GM21717 (cell line): ENCODE data around the gene KIAA0232.
"Not testable (repeated sequence)": the region's sequence is repeated elsewhere in the genome, so short reads cannot be mapped to it uniquely, and the experiment has no call there.

Experiments
- ATAC-seq: cut with Tn5 transposase; IDR thresholded peaks from one replicate; pipeline ENCODE4 v1.9.1; 2021; ENCODE audit warnings: mild to moderate bottlenecking, moderate library complexity; ENCODE audit not compliant: unreplicated experiment

The KIAA0232 gene

DNA sequence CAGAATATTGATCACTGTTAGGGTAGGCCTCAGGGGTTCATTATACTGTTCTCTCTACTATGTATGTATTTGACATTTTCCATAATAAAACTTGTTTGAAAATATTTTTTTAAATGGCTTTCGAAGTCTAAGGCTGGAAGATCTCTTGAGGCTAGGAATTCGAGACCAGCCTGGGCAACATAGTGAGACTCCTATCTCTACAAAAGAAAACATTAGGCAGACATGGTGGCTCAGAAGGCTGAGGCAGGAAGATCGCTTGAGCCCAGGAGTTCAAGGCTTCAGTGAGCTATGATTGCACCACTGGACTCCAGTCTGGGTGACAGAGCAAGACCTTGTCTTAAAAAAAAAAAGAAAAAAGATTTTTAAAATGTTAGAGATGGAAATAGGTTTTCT is 111.6 kb downstream of the KIAA0232 start:
- ATAC-seq, result no peak

DNA sequence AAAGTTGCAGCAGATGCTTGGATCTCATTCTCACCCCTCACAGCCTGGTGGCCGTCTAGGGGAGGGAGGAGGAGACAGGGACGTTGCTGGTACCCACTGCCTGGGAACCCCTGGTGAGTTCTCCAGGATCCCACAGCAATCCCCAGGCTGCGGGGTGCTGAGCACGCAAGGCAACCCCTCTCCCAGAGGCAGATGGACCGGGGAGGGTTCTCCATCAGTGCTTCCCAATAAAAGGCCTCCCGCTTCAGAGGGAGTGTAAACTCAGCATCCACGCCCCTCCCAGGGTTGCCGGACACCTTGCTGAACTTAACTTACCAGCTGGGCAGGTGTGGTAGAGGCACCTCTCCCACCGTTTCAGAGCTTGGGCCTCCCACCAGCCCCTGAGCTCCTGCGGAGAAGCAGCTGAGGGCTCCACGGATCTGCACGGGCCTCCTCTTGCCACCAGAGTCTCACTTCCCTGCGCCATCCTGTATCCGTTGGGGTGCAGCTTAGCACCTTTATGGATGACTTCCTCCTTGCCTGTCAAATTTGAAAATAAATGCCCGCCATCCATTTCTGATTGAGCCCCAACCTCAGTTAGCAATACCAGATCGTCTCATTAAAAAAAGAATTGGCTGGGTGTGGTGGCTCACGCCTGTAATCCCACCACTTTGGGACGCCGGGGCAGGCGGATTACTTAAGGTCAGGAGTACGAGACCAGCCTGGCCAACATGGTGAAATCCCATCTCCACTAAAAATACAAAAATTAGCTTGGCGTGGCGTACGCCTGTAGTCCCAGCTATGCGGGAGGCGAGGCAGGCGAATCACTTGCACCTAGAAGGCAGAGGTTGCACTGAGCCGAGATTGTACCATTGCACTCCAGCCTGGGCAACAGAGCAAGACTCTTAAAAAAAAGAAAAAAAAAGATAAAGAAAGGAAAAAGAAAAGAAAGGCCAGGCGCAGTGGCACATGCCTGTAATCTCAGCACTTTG is 112.3 kb downstream of the KIAA0232 start:
- ATAC-seq, result no peak

DNA sequence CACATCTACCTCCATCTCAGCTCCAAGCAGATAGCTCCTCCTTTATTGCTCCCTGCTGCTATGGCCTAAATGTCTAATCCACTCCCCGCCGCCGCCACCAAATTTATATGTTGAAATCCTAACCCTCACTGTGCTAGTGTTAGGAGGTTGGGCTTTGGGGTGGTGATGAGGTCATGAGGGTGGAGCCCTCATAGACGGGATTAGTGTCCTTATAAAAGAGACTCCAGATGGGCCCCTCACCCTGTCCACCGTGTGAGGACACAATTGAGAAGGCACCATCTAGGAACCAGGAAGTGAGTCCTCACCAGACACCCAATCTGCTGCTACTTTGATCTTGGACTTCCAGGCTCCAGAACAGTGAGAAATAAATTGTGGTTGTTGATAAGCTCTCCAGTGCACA is 113.5 kb downstream of the KIAA0232 start:
- ATAC-seq, result no peak

DNA sequence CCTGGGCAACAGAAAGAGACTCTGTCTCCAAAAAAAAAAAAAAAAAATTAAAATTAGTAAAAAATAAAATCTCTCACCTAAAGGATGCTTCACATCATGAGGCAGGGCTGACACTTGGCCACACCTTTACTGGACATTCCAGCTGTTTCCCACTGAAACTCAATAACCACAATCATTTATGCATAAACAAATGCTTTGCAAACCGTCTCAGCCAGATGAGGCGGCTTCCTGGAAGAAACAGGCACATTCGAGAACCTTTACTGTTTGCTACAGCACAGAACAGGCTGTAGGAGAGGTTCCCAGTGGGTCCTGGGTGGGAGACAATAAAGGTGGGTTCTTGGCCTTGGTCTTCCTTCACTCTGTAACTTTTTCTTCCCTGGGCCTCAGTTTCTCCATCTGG is 116.2 kb downstream of the KIAA0232 start:
- no peak for ATAC-seq

DNA sequence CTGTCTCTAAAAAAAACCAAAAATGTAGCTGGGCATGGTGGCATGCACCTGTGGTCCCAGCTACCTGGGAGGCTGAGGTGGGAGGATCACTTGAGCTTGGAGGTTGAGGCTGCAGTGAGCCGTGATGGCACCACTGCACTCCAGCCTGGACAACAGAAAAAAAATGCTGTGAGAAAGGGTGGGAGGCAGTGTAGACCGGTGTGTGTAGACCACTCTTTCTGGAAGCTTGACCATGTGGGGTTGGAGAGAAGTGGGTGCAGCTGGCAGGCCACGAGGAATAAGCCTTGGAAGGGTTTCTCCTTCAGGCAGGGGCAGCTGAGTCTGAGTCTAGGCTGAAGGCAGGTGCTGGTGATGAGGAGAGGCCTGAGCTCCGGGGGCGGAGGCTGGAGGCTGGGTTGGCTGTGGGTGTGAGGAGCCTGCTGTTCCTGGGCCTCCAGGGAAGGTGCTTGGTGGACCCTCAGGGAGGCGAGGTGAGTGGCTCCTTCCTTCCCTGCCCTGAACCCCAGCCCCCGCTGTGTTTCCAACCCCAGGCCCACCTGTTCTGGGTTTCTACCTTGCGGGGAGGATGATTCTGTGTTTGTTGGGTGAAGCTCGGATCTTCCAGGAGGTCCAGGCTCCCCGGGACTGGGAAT is 117.8 kb downstream of the KIAA0232 start:
- no peak for ATAC-seq

DNA sequence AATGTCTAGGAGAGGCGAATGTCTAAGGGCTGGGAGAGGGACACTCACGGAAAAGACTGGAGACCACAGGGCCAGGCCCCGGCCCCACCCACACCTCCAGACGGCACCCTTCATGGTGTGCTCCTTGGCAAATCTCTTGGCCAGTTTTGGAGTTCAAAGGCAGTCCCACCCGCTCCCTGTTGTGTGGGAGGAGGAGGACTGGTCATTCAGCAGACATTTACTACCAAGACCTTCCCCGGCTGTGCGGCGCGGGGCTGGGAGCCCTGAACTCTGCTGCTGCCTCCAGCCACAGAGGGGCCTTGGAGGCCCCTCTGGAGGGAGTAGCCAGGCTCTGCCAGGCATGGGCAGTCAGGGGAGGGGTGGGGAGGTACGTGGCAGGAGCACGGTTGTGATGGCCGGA is 118.4 kb downstream of the KIAA0232 start:
- no peak for ATAC-seq

DNA sequence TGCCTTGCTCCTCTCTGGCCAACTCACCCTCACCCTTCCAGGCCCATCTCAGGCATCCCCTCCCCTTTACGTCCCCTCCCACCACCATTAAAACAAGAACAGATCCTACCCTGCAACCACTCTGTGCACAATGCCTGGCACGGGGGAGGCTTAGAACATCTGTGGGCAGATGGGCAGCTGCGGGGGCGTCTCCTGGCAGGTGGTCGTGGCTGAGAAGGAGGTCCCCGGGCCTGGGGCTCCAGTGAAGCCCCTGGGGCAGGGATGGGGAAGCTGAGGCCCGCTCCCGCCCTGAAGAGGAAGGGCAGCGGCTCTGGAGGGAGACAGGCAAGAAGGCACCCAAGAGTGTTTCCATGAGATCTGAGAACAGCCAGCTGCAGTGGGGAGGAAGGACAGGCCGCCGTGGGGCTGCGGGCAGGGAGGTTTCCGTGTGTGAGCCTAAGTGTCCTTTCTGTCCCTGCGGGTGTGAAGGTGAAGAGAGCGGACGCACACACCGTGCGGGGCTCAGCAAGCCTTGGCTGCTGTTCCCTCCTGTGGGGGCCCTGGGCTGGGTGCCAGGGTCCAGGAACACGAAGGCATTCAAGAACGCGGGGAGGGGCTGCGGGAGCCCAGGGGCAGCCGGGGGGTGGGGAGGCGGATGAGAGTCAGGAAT is 119.3 kb downstream of the KIAA0232 start:
- ATAC-seq, result no peak

DNA sequence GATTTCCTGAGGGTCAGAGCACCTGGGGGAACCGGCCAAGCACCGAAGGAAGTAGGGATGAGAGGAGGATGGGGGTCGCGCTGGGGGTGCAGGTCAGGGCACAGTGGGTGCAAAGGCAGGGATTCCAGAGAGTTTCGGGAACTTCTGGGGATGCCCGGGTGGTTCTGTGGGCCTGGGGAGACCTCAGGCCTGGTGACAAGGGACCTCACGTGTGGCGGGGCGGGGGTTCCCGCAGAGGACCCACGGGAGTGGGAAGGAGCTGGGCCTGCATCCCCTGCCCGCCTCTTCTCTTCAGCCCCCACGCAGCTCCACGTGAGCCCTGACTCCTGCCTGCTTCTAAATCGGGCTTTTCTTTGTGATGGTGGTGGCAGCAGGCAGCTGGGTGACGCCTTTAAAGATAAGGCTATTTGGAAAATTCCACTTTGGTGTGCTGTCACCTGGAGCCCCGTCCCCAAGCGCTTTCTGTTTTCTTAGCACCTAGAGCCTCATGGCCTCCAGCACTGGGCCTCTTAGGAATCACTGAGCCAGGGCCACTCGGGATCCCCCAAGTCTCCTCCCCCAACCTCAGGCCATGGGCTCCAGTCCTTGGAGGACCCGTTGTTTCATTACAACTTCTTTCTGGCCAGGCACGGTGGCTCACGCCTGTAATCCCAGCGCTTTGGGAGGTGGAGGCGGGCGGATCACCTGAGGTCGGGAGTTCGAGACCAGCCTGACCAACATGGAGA is 120.0 kb downstream of the KIAA0232 start:
- no peak for ATAC-seq

DNA sequence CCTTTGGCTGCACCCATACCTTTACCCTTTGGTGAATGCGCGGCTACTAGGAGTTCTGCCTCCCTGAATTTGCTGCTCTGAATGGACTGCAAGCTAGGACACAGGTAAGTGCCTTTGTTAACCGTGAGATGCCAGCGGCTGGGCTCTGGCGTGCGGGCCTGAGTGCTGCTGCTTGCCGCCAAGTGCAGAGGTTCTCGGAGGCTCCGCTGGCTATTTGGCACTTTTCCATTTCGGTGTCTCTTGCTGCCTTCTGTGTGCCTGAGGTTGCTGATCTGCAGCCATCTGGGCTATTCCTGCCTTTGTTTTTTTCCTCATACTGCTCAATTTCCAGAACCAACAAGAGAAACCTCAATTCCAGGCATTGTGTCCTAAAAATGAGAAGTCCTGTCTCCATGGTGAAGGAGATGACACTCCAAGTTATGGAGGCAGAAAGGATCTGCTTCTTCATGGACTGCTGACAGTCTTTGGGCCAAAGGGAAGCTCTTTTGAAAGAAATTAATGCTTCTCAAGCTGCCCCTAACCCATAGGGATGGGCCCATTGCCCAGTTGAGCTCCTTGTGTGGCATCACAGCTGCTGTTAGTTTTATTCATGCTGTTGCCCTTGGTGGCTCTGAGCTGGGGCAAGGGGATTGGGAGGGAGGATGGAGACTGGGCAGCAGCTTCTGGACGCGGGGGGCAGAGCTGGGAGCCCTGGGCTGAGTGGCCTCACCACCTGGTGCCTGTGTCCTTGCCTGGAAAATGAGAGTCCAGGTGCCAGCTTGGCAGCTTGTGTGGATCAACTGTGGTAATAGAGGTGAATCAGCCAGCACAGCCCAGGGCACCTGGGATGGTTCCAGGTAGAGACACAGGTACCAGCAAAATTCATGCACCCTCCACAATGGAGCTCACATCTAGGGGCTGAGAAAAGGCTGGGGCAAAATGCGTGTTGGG is 123.3 kb downstream of the KIAA0232 start:
- no peak for ATAC-seq

DNA sequence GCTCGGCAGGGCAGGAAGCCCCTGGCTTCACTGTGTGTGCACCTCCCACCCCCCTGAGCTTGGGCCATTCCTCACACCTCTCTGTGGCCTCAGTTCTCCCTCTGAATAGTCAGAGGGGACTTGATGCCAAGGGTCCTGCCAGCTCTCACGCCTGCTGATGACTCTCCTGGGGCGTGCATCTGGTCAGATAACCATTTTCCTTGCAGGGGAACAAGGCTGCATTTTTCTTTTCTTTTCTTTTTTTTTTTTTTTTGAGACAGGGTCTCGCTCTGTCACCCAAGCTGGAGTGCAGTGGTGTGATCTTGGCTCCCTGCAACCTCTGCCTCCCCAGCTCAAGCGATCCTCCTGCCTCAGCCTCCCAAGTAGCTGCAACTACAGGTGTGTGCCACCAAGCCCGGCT is 124.0 kb downstream of the KIAA0232 start:
- not testable (repeated sequence) for ATAC-seq

DNA sequence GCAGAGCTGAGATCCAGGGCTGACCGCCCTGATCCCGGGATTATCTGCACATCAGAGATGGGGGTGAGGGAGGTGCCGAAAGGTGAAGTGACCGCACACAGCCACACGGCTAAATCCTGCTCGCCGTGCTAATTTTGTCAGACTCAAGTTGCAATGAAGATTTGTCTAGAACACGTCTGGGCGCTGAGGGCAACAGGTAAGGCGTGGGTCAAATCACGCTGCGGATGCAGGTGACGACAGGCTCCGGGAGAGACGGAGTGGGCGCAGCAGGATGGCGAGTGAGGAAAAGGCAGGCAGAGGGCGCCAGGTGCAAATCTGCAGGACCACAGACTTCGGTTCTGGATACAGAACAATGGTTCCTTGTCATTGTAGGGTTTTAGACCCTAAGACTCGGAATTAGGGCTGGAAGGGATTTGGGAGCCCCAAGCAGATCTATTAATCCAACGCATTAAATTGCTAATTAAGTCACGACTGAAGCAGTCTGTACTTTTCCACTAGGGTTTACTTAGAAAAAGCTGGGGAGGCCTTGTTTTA is 125.2 kb downstream of the KIAA0232 start:
- no peak for ATAC-seq

DNA sequence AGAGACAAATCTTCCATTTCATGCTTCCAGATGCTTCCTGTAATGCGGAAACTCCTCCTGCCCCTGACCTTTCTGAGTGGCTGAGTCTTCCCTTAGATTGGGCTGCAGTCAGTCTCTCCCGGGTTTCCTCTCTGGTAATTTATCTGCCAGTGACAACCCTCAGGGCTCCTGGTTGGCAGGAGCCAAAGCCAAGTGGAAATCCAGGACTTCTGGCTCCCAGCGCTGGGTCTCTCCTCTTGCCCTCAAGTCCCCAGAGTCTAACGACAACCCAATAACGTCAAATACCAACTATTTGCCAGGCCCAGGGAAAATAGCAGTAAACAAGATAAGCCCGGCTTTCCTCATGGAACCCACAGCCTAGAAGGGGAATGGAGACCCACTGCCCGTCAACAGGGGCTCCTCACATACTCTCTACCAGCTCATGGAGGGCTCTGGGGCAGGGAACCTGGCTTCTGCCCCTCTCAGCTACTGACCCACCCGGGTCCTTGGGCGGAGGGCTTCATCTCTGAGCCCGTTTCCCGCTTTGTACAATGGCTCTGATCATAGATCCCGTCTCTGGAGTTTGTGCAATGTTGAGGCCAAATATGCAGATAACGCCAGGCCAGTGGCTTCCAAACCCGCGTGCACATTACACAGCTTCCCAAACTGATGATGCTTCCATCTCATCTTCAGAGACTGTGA is 126.0 kb downstream of the KIAA0232 start:
- ATAC-seq, result no peak

DNA sequence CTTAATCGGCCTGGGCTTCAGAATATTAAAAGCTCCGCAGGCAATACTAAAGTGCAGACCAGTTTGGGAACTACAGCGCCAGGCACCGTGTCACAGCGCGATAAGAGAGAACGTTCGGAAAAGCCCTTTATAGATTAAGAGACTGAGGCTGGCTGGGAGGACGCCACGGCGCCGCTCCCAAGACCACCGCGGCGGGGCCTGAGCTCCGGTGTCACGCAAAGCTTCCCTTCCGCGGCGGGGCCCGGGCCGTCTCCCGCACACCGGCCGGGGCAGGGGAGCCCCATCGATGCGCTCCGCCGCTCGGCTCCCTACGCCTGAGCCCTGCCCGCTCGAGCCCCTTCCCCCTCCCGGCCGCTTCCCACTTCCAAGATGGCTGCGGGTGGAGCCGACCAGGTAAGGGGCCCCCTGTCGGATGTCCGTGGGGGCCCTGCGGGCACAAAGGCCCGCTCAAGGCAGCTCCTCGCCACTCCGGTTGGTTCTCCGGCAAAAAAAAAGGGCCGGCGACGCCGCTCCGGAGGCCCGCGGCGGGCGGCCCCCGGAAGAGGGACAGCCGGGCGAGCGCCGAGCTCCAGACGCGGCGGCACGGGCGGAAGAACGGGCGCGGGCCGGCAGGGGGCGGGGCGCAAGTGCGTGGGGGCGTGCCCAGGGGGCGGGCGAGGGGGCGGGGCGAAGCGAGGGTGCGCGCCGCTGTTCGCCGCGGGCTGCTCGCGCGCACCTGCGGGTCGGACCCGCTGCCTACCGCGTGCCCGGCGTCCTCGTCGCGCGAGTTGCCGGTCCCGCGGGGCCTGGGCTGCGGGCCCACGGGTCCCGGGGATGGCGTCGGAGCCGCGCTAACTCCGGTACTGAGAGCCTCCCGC is 126.8 kb downstream of the KIAA0232 start, which contains the start of gene TBC1D14:
Gene TBC1D14, plus strand, starts transcription at position 714 of the 857 bp plus-strand sequence. CDS start 13,564 bp downstream, outside the sequence.
- ATAC-seq, result peak; percentile 86

DNA sequence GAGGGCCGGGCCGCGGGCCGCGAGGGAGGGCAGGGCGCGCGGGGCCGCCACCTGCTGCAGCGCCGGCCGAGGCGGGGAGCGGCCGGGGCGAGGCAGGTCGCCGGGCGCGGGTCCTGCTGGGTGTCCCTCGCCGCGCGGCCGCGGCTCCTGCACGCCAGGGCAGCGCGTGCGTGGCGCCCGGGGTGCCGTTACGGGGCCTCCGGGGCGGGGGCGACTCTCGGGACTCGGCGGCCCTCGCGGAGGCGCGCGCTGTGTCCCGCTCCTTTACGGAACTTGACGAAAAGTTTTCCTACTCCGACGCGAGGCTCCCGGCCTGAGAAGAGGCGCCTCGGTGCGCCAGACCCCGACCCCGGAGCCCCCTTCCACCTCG is 127.4 kb downstream of the KIAA0232 start:
- peak; percentile 24 for ATAC-seq

DNA sequence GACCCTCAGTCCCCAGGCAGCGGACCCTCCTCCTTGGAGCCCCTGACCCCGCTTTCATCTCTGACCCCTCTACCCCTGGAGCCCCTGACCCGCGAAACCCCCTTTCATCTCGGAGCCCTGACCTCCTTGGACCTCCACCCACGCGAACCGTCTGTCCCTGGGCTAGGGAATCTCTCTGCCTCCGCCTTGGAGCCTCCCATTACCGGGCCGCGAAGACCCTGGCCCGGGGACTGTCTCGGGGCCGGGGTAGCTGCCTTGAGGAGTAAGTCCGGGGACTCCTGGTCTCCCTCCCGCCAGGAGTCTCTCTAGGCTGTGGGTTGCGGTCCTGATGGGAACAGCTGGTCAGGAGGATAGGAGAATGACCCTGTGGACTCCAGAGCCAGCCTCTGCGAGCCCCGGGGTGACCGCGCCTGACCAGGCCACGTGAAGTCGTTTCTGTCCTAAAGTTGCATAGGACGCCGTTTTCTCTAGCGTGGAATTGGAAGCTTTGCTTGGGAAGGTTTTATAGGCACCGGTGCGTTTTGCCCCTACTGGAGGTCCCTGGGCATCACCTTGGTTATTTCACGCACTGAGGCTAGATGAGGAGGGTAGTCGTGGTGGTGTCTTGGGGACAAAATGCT is 127.9 kb downstream of the KIAA0232 start:
- no peak for ATAC-seq

DNA sequence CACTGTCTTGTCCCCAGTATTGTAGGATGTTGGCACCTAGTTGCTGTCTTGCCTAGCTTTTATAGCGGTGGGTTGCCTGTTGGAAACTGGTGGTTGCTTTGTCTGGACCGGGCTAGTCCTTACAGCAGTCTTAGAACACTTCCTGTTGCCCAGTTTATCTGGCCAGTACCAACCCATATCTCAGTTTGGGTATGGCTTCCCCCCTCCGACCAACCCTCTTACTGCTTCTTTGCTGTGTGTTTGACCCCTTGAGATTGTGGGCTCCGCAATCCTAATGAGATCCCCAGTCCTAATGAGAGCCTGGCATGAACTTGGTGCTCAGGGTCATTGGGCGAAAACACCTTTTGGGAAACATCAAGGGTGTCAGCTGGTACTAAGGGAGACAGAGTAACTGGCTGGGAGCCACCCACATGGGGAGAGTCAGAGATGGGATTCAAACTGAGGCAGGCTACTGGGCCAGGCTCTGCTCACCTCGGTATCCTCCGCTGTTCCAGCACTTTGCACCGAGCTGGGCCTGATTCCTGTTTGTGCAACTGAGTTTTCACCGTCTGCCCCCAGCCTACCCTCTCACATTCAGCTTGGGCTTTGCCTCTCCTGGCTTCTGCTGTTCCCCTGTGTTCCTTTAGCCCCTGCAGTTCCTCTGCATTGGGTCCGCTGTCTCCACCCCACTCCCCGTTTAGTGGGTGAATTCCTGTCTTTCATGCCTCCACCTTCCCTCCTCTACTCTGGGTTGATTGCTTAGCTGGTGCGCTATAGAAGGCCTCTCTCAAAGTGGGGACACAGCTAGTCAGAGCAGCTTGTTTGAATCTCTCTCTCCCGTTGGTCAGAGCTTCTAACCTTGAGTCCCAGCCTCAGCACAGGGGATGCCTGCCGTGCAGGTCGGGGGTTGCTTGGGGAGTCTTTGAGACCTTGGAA is 128.7 kb downstream of the KIAA0232 start:
- ATAC-seq, result no peak

DNA sequence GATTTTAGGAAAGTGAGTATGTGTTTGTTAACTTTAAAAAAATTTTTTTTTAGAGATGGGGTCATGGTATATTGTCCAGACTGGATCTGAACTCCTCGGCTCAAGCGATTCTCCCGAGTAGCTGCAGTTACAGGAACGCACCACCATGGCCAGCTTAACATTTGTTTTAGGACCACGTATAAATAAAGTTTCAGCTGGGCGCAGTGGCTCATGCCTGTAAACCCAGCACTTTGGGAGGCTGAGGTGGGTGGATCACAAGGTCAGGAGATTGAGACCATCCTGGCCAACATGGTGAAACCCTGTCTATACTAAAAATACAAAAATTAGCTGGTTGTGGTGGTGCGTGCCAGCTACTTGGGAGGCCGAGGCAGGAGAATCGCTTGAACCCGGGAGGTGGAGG is 129.4 kb downstream of the KIAA0232 start:
- ATAC-seq, result not testable (repeated sequence)
